Activated T-helper 1 cell treated with anti-CD3 and anti-CD28 coated beads, Interleukin-2, amount 50 U/mL, for 16 hours (primary cell): ENCODE data around the gene WFIKKN1.

Experiments
- DNase-seq, 2 donors: peaks; one replicate each; pipeline ENCODE4 v3.0.0-alpha.2; 2020; ENCODE audit warnings: low read depth in 1 of 2, low spot score in 1 of 2

WFIKKN1 gene

GRCh38 chr16:635573-636205, 4.9 kb downstream of the WFIKKN1 start:
- DNase-seq = no peak

DNA sequence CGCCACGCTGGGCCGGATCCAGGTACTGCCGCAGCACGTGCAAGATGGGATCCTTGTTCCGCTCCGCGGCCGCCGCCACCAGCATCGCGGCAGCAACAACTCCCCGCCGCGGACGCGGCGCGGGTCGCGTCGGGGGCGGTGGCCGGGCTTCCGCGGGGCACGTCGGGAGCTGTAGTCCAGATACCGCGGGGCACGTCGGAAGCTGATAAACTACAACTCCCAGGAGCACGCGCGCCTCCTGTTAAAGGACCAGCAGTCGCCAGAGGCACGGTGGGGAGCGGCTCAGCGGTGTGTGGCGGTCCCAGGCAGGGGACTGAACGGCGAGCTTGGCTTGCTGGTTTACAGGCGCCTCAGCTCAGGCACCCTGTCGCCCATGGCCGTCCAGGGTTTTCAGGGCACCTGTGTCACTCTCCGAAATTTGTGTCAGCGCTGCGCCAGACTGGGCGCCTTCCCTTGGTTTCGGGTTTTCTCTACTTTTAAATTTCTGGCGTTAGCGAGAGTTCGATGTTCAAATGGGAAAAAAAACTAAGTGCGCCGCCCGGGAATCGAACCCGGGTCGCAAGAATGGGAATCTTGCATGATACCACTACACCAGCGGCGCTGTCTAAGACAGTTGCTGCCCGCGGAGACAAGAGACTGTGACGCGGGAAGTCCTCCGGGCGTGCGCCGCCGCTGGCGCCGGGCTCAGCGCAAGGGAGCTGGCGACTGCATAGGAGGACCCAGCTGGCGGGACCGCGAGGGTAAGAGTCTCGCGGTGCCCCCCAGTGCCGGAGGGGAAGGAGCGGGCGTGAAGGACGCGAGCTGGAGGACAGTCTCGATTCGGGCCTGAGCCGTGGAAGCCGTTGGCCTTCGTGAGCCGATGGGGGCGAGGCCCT, 5.7 kb downstream of the WFIKKN1 start, which contains the start of gene METTL26:
METTL26 (minus strand) TSS at position 100 of the 875 bp plus-strand sequence; CDS start at position 85, 15 bp downstream.
- DNase-seq = peak; percentile 83 to 87

- peak; percentile 78 to 79 for DNase-seq
Observed at GRCh38 chr16:637081-638018, 6.6 kb downstream of the WFIKKN1 start.

GRCh38 chr16:638034-638543, 7.3 kb downstream of the WFIKKN1 start:
- DNase-seq = no peak

DNA sequence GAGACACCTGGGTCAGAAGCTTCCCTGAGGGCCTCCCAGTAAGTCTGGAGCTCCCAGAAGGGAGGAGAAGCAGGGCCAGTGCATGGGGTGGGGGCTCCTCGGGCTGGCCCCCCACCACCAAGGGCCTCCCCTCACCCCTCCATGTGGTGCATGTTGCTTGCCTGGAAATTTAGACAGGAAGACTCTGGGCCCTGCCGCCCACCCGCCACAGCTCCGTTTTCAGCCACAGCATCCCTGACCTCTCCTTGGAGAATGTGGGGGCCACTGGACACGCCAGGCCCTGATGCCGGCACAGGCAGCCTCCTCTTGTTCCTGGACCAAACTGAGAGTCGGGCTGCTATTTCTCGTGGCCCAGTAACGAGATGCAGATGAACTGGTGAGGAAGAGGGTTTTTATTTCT, 8.1 kb downstream of the WFIKKN1 start:
- no peak for DNase-seq

GRCh38 chr16:640614-641013, 9.8 kb downstream of the WFIKKN1 start:
- DNase-seq = no peak

DNA sequence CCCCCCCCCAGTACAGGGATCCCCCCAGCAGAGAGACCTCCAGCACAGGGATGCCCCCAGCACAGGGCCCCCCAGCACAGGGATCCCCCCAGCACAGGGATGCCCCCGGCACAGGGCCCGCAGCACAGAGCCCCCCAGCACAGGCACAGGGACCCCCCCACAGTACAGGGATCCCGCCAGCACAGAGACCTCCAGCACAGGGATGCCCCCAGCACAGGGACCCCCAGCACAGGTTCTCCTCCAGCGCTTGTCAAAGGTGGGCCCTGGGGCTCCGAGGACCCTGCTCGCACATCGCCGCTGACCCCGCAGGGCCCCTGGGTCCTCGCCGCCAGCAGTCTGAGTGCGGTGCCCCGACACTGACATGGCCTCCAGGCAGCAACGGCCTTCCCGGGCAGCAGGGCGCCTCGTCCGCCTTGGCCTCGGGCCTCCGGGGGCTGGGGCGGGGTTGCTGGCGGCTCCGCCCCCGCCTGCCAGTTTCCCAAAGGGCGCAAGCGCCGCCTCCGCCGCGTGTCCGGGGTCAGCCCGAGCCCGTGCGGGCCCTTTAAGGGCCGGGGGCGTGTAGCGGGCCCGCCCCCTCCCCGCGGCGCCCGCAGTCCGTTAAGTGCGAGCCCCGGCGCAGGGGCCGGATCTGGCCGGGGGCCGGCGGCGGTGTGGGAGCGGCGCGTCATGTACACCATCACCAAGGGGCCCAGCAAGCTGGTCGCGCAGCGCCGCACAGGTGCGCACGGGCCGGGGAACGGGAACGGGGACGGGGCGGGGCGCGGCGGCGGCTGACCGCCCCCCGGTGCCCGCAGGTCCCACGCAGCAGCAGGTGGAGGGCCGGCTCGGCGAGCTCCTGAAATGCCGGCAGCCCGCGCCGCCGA, 10.8 kb downstream of the WFIKKN1 start, which contains the start of gene MCRIP2:
MCRIP2 (plus strand) TSS at position 503 of the 863 bp plus-strand sequence; CDS start at position 667, 164 bp downstream.
- peak in 1 of 2 donors; percentile 56 for DNase-seq

DNA sequence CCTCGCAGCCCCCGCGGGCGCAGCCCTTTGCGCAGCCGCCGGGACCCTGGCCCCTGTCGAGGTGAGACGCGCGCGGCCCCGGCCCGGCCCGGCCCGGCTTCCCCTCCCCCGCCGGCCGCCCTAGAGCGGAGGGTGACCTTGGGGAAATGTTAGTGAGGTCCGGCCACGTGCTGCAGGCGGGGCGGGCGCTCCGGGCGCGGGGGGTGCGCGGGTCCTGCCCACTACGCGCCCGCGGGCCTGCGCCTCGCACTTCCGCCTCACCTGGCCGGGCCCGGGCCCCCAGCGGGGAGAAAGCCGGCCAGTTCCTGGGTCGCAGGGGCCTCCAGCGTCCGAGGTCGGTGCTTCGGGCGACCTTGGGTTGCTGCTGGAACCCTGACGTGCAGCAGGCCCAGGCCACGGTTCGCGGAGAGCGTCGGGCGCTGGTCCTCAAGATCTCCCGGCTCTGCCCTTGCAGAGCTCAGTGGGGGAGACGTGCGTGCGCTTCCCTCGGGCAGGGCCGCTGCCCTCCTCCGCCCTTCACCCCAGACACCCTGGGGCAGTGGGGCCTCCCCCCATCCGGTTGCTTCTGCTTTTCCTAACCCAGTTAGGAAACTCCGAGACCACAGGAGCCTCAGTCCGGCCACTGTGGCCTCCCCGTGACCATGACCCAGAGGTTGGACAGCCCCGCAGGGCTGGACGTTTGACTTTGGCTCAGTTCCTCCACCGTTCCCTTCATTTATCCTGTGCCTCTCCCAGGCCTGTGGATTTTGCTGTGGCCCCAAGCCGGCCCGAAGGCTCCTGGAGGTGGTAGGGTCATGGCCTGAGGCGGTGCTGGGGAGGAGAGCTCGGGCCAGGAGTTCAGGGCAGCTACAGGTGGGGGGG, 11.6 kb downstream of the WFIKKN1 start:
- no peak for DNase-seq

- DNase-seq = no peak
Observed at GRCh38 chr16:643050-643368, 12.2 kb downstream of the WFIKKN1 start.

GRCh38 chr16:644556-644955, 13.8 kb downstream of the WFIKKN1 start:
- DNase-seq = no peak

GRCh38 chr16:645852-646678, 15.3 kb downstream of the WFIKKN1 start:
- no peak for DNase-seq

DNA sequence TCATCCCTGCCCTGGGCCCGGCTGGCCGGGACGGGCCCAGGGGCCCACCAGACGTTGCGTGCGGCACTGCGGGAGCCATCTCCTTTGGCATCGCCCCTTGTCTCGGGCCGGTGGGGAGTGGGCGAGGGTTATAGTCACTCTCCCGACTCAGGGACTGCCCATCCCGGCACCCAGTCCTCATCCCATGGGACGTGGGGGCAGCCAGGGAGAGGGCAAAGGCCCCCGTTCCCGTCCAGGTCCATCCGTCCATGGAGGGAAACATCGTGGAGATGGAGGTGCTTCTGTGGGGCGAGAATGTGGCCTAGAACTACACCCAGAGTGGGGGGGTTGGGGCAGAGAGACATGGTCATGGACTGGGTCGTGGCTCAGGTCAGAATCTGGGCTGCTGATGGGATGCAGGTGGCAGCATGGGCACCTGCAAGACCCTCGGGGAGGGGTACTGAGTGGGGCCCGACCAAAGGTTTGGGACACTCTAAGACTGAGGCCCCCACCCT, 15.9 kb downstream of the WFIKKN1 start:
- no peak for DNase-seq

- DNase-seq = no peak
Observed at GRCh38 chr16:647173-647902, 16.6 kb downstream of the WFIKKN1 start.

DNA sequence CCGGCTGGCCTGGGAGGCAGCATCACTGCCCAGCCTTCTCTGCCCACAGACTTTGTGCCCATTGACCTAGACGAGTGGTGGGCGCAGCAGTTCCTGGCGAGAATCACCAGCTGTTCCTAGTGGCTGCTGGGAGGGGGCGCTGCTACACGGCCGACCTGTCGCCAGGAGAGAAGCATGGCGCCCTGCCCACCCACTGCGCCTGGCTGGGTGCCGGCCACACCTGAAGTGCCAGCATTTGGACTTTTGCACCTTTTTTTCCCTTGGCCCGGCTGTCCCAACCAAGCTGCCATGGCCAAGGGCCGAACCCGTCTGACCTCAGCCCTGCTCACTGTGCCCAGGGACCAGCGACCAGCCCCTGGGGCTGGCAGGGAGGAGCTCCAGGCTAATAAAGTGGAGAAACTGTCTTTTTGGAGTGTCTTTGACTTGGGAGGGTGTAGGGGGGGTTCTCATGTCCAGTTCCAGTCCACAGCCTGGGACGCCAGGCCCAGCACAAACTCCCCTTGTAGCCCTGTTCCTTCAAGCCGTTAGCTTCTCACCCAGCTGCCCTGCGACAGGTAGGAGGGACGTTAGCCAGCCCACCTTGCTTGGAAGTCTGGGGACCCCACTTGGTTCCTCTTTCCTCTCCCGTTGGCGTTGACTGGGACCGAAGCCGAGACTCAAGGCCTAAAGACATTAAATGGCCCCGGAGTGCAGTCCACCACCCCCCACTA, 17.4 kb downstream of the WFIKKN1 start:
- no peak for DNase-seq

GRCh38 chr16:648781-649589, 18.2 kb downstream of the WFIKKN1 start, which contains the start of gene WDR90:
WDR90 (plus strand) TSS chr16:649365; CDS start chr16:649417, 52 bp downstream.
- DNase-seq = peak; percentile 83 to 87

- DNase-seq = no peak
Observed at GRCh38 chr16:649631-650030, 18.8 kb downstream of the WFIKKN1 start.
